OCI-LY3 (cell line): ENCODE measurements around the gene NT5C2.

ENCODE experiments used
- H2AFZ ChIP-seq: fragments of 200-600, 300-600 bp; shearing (Covaris generic); 2 replicates; pipeline ENCODE4 v1.6.0; 2014; ENCODE audit warnings: antibody characterized with exemption, low read depth, low read length
- H3K27ac ChIP-seq: fragments of 200-600, 300-600 bp; sonication (generic); 2 replicates; pipeline ENCODE4 v1.5.1; 2014; ENCODE audit warnings: mild to moderate bottlenecking, low read length, moderate library complexity, mixed read lengths
- H3K27me3 ChIP-seq: fragments of 200-600, 300-600 bp; sonication (generic); 2 replicates; pipeline ENCODE4 v1.6.1; 2014; ENCODE audit warnings: low read depth, low read length, mixed read lengths
- H3K36me3 ChIP-seq: fragments of 200-600, 300-600 bp; sonication (generic); replicated peaks from 2 replicates; pipeline ENCODE3; 2014; ENCODE audit warnings: low read depth, low read length, mixed read lengths
- H3K4me1 ChIP-seq: fragments of 300-600, 200-600 bp; sonication (generic); 2 replicates; pipeline ENCODE4 v1.6.1; 2014; ENCODE audit warnings: low read length, mixed read lengths
- H3K4me2 ChIP-seq: fragments of 200-600, 300-600 bp; sonication (generic); 2 replicates; pipeline ENCODE4 v1.6.1; 2014; ENCODE audit warnings: low read length, mixed read lengths
- H3K4me3 ChIP-seq: fragments of 300-600, 200-600 bp; sonication (generic); 2 replicates; pipeline ENCODE4 v1.5.1; 2014; ENCODE audit warnings: antibody characterized with exemption, mild to moderate bottlenecking, low read length, moderate library complexity
- H3K79me2 ChIP-seq: fragments of 300-600, 200-600 bp; shearing (Covaris generic); 2 replicates; pipeline ENCODE4 v1.6.1; 2014; ENCODE audit warnings: mild to moderate bottlenecking, low read length, mixed read lengths
- H3K9ac ChIP-seq: fragments of 300-600, 200-600 bp; shearing (Covaris generic); 2 replicates; pipeline ENCODE4 v1.6.0; 2014; ENCODE audit warnings: mild to moderate bottlenecking, low read length, moderate library complexity
- H3K9me3 ChIP-seq: fragments of 200-600, 300-600 bp; shearing (Covaris generic); 2 replicates; pipeline ENCODE4 v1.6.1; 2014; ENCODE audit warnings: low read length, mixed read lengths; ENCODE audit not compliant: insufficient read depth
- H4K20me1 ChIP-seq: fragments of 200-600, 300-600 bp; sonication (generic); 2 replicates; pipeline ENCODE4 v1.6.1; 2016; ENCODE audit warnings: low read length, mixed read lengths; ENCODE audit not compliant: insufficient read depth
- EZH2phosphoT487 ChIP-seq: fragments of 200-600 bp; shearing (Covaris generic); IDR thresholded peaks from 2 replicates; pipeline ENCODE4 v1.6.1; 2018; ENCODE audit warnings: antibody characterized with exemption, mixed run types, low read depth
- TF ChIP-seq, protein P1 (sequence below): fragments of 200-600, 300-600 bp; sonication (generic); IDR thresholded peaks from 2 replicates; pipeline ENCODE4 v1.5.1; 2014; ENCODE audit warnings: antibody characterized with exemption, low read length, low read depth

NT5C2 gene

DNA sequence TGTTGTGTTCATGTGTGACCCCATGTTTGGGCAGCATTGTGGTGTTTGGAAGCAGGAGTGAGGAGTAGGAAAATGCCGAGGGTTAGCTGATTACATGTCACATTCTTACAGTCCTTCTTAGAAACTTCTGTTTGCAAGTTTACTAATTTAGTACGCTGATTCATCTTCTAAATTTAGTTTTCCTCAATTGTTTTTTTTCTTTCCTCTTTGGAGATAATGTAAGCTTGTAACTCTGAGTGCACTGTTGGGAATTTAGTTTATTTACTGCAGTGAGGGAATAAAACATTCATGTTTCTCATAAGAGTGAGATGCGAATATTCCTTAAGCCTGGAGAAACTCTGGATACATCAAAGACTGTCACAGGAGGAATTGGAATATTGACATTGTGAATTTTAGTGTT is 135.0 kb downstream of the NT5C2 start:
- H4K20me1 ChIP-seq: no peaks in the 10 kb centered on the region
- no peak overlapping the region for H3K9ac ChIP-seq
- no peaks in the 10 kb centered on the region for H3K27me3 ChIP-seq
- H3K79me2 ChIP-seq: no peaks in the 10 kb centered on the region
- H3K27ac ChIP-seq: no peak overlapping the region
- no peak overlapping the region for H2AFZ ChIP-seq
- H3K9me3 ChIP-seq: no peaks in the 10 kb centered on the region
- no peaks in the 10 kb centered on the region for H3K36me3 ChIP-seq
- H3K4me1 ChIP-seq: peaks cover 4% of the 10 kb centered on the region; the same call in 1 of the 2 replicates
- no peak for TF ChIP-seq EZH2phosphoT487
- TF ChIP-seq, protein P1, sequence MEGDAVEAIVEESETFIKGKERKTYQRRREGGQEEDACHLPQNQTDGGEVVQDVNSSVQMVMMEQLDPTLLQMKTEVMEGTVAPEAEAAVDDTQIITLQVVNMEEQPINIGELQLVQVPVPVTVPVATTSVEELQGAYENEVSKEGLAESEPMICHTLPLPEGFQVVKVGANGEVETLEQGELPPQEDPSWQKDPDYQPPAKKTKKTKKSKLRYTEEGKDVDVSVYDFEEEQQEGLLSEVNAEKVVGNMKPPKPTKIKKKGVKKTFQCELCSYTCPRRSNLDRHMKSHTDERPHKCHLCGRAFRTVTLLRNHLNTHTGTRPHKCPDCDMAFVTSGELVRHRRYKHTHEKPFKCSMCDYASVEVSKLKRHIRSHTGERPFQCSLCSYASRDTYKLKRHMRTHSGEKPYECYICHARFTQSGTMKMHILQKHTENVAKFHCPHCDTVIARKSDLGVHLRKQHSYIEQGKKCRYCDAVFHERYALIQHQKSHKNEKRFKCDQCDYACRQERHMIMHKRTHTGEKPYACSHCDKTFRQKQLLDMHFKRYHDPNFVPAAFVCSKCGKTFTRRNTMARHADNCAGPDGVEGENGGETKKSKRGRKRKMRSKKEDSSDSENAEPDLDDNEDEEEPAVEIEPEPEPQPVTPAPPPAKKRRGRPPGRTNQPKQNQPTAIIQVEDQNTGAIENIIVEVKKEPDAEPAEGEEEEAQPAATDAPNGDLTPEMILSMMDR: no peak
- no peak overlapping the region for H3K4me2 ChIP-seq
- H3K4me3 ChIP-seq: no peak overlapping the region

DNA sequence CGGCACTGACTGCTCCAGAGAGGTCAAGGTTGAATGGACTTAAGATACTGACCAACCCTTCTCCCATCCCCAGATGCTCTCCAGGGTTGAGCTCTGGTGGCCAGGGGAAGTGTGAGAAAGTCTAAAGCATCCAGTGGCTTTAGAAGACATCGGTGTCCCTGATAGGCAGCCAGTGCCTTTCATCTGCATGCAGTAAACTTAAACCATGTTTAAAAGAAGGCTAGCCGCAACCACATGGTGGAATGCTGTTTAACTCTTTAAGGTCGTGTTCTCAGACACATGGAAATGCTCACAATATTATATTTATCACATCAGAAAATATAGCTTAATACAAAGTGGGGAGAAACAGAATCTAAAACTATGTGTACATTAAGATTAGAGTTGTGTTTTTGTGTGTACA is 138.0 kb downstream of the NT5C2 start:
- Histone ChIP-seq H3K4me3 (no peak overlapping the region), H3K27me3 (no peaks in the 10 kb centered on the region), H3K9ac (no peak overlapping the region), H3K4me1 (no peaks in the 10 kb centered on the region), H3K9me3 (no peaks in the 10 kb centered on the region), H3K36me3 (no peaks in the 10 kb centered on the region), H3K4me2 (no peak overlapping the region), H4K20me1 (no peaks in the 10 kb centered on the region), H2AFZ (no peak overlapping the region), H3K27ac (no peak overlapping the region), H3K79me2 (no peaks in the 10 kb centered on the region)
- TF ChIP-seq, protein P1: no peak
- no peak for TF ChIP-seq EZH2phosphoT487

DNA sequence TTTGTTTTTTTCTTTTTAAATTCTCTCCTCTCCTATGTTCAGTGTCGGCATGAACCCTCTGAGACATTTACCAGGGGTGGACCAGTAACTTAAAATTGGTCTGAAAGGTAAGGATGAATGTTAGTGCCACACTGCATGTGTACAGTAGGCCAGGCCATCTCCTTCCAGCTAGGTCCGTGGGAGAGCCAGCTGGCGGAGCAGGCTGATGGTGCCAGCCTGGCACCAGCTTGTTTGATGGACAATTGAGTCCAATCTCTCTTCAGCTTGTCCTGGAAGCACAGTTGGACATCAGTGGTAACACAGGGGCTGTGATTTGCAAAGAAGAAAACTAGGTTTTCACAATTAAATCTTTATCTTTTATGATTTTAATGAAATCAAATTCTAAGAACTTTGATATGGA is 138.5 kb downstream of the NT5C2 start:
- H3K27ac ChIP-seq: no peak overlapping the region

DNA sequence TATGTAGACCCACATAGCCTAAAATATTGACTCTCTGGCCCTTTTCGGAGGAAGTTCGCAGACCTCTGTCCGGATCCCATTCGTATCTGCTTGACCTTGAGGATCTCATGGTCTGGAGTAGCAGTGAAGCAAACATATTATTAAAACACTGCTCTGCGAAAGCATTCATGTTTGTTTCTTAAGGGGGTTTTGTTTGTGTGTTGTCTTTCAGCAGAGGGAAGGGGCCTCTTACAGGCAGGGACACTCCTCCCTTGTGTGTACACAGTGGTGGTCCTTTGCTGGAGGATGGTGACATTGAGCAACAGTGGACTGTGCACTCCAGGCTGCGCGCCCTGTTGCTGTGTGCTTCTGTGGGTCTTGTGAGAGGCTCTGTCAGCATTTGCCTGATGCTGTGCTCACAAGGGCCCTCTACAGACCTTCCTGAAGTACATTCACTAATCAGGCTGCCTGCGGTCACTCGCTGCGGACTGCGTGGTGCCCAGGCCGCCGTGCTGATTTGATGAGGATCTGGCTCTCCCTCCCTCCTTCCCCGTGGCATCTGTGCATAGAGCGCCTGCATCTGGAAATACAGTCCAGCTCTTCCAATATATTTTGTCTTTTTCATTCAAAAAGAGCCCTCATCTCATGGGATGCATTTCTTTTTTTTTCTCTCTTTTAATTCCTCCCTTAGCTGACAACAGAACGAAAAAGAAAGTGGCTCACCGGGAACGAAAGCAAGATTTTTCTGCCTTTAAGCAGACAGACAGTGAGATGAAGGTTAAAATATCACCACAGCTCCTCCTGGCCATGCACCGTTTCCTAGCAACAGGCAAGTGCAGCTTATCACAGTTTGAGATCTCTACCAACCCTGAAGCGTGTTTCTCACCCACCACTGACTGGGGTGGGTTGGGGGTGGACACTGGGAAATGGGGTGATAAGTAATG is 139.2 kb downstream of the NT5C2 start:
- Histone ChIP-seq H2AFZ (no peak overlapping the region), H3K4me2 (no peak overlapping the region), H3K27ac (no peak overlapping the region), H3K79me2 (no peaks in the 10 kb centered on the region), H3K4me1 (no peaks in the 10 kb centered on the region), H3K9me3 (no peaks in the 10 kb centered on the region), H3K36me3 (no peaks in the 10 kb centered on the region), H3K4me3 (no peak overlapping the region), H3K27me3 (no peaks in the 10 kb centered on the region), H3K9ac (no peak overlapping the region), H4K20me1 (no peaks in the 10 kb centered on the region)
- TF ChIP-seq EZH2phosphoT487: no peak
- TF ChIP-seq, protein P1: no peak

More for the DNA sequence above, 138.5 kb downstream of the NT5C2 start:
- TF ChIP-seq, protein P1: no peak
- no peak for TF ChIP-seq EZH2phosphoT487
- Histone ChIP-seq H3K4me3 (no peak overlapping the region), H3K9me3 (no peaks in the 10 kb centered on the region), H3K79me2 (no peaks in the 10 kb centered on the region), H3K4me2 (no peak overlapping the region), H3K27me3 (no peaks in the 10 kb centered on the region), H3K9ac (no peak overlapping the region), H2AFZ (no peak overlapping the region), H3K36me3 (no peaks in the 10 kb centered on the region), H4K20me1 (no peaks in the 10 kb centered on the region), H3K4me1 (no peaks in the 10 kb centered on the region)
